HG03103 (cell line): ENCODE measurements around the gene CADPS2.
A peak's percentile ranks its signal among the peaks of the same experiment; 100 is the strongest.

Experiments
- ATAC-seq: cut with Tn5 transposase; IDR thresholded peaks from one replicate; pipeline ENCODE4 v1.9.1; 2021; ENCODE audit warnings: low read depth; ENCODE audit not compliant: unreplicated experiment

Gene CADPS2

GRCh38 chr7:122412441-122412840, 473.8 kb downstream of the CADPS2 start:
- ATAC-seq, result no peak

GRCh38 chr7:122407195-122407594, 479.1 kb downstream of the CADPS2 start:
- no peak for ATAC-seq

- no peak for ATAC-seq
Observed at GRCh38 chr7:122403113-122403512, 483.1 kb downstream of the CADPS2 start.

GRCh38 chr7:122402235-122402634, 484.0 kb downstream of the CADPS2 start:
- ATAC-seq, result no peak

GRCh38 chr7:122397381-122397780, 488.9 kb downstream of the CADPS2 start:
- ATAC-seq, result no peak

GRCh38 chr7:122394512-122394911, 491.7 kb downstream of the CADPS2 start:
- no peak for ATAC-seq

GRCh38 chr7:122384528-122384927, 501.7 kb downstream of the CADPS2 start:
- ATAC-seq, result no peak

GRCh38 chr7:122383934-122384333, 502.3 kb downstream of the CADPS2 start:
- peak; percentile 89 for ATAC-seq

GRCh38 chr7:122380992-122381391, 505.3 kb downstream of the CADPS2 start:
- ATAC-seq, result no peak

- ATAC-seq, result no peak
Observed at GRCh38 chr7:122379491-122379890, 506.8 kb downstream of the CADPS2 start.

- ATAC-seq, result no peak
Observed at GRCh38 chr7:122369756-122370155, 516.5 kb downstream of the CADPS2 start.

GRCh38 chr7:122364761-122365280, 521.4 kb downstream of the CADPS2 start:
- ATAC-seq, result no peak

- no peak for ATAC-seq
Observed at GRCh38 chr7:122363144-122363543, 523.1 kb downstream of the CADPS2 start.

GRCh38 chr7:122362473-122362872, 523.8 kb downstream of the CADPS2 start:
- no peak for ATAC-seq

GRCh38 chr7:122354656-122355055, 531.6 kb downstream of the CADPS2 start:
- no peak for ATAC-seq

- no peak for ATAC-seq
Observed at GRCh38 chr7:122352454-122352853, 533.8 kb downstream of the CADPS2 start.

- no peak for ATAC-seq
Observed at GRCh38 chr7:122350701-122351100, 535.6 kb downstream of the CADPS2 start.

- no peak for ATAC-seq
Observed at GRCh38 chr7:122344303-122344620, 542.0 kb downstream of the CADPS2 start.

- no peak for ATAC-seq
Observed at GRCh38 chr7:122343601-122344302, 542.5 kb downstream of the CADPS2 start.

- ATAC-seq, result no peak
Observed at GRCh38 chr7:122340427-122340826, 545.8 kb downstream of the CADPS2 start.

- ATAC-seq, result no peak
Observed at GRCh38 chr7:122339145-122339904, 546.9 kb downstream of the CADPS2 start.

GRCh38 chr7:122337011-122337410, 549.2 kb downstream of the CADPS2 start:
- no peak for ATAC-seq
